HG03460 (cell line): ENCODE results near the gene FKBP6.
"Not testable (repeated sequence)": the region's sequence is repeated elsewhere in the genome, so short reads cannot be mapped to it uniquely, and the experiment has no call there.

Source experiments
- ATAC-seq: cut with Tn5 transposase; IDR thresholded peaks from one replicate; pipeline ENCODE4 v1.9.1; 2021; ENCODE audit not compliant: unreplicated experiment

FKBP6 gene

GRCh38 chr7:73387908-73388414 is 60.0 kb downstream of the FKBP6 start:
- ATAC-seq: no peak

- no peak for ATAC-seq
Measured at GRCh38 chr7:73391396-73391795, 63.4 kb downstream of the FKBP6 start.

GRCh38 chr7:73394422-73394821 is 66.5 kb downstream of the FKBP6 start:
- ATAC-seq: no peak

- no peak for ATAC-seq
Measured at GRCh38 chr7:73395538-73396503, 67.9 kb downstream of the FKBP6 start.

- no peak for ATAC-seq
Measured at GRCh38 chr7:73397521-73398281, 69.7 kb downstream of the FKBP6 start.

GRCh38 chr7:73399185-73400050 is 71.5 kb downstream of the FKBP6 start:
- ATAC-seq: not testable (repeated sequence)

- not testable (repeated sequence) for ATAC-seq
Measured at GRCh38 chr7:73404860-73405259, 76.9 kb downstream of the FKBP6 start.
